Mesangial cell (primary cell): Measurements from ENCODE around the gene TADA2B. TPM values are rescaled to one million over a fixed set of nuclear protein-coding genes. Genes with fewer than 3 reads are reported as not detected.

Experiments used
- total RNA-seq: library from RNA; depleted of rRNA; stranded (reverse); fragments of >200 nt; gene quantifications from 2 replicates; pipeline ENCODE4 v1.2.3, GENCODE V29; 2015

Gene TADA2B, protein sequence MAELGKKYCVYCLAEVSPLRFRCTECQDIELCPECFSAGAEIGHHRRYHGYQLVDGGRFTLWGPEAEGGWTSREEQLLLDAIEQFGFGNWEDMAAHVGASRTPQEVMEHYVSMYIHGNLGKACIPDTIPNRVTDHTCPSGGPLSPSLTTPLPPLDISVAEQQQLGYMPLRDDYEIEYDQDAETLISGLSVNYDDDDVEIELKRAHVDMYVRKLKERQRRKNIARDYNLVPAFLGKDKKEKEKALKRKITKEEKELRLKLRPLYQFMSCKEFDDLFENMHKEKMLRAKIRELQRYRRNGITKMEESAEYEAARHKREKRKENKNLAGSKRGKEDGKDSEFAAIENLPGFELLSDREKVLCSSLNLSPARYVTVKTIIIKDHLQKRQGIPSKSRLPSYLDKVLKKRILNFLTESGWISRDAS
- total RNA-seq, result 12.2 and 17.7 TPM in 2 replicates

DNA sequence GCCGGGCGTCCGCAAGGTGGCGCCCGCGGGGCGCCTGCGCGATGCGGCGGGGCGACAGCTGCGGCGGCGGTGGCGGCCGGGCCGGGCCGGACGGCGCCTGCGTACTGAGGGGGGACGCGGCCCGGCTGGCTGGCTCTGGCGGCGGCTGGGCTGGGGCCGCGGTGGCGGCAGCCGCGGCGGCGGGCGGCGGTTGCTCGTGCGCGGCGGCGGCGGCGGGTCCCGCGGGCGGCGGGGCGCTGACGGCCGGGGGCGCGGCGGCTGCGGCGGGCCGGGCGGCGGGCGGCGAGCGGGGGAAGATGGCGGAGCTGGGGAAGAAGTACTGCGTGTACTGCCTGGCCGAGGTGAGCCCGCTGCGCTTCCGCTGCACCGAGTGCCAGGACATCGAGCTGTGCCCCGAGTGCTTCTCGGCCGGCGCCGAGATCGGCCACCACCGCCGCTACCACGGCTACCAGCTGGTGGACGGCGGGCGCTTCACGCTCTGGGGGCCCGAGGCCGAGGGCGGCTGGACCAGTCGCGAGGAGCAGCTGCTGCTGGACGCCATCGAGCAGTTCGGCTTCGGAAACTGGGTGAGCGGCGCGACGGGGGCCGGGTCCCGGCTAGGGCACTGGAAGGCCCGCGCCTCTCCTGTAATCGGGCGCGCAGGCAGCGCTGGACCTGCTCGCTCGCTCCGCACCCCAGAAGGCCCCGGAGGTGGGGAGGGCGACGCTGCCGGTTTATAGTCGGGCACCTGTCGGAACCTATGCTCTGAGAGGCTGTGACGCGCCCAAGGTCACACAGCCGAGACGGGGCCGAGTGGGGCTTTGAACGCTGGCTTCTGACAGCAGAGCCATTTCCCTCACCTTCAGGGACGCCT is at the start of gene TADA2B:
TSS of gene TADA2B (plus strand) at position 89 of the 853 bp plus-strand sequence. CDS start at position 297, 208 bp downstream.

DNA sequence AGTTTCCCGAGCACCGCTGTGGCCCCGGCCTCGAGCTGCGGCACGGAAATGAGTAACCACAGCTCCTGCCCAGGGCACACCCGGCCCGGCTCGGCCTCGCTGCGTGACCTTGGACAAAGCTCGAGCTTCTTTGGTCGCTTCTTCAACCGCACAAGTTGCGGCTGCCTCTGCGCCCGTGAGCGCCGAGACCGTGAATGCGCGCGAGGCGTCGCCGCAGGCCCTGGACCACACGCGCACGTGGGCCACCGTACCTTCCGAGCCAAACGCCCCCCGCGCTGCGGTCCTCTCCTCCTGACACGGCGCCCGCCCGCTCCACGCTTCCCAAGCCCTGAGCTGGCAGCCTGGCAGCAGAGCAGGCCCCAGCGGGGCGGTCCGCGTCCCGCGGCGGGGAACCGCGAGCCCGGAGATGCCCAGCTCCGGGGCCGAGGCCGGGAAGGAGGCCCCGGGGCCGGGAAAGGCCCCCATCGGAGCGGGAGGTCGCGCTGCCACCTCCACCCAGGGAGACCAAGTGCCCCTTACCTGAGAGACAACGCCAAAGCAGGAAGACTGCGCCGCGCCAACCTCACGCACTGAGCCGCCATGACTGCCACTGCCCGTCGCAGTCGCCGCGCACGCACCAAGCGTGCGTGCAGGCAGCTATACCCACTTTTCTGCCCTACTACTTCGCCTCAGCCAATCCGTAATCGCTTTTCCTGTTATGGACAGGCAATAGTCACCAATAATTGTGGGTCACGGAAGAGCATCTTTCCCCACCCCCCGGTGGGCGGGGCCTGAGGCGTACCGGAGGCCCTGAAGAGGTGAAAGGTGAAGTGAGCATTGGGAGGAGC is 24.5 kb downstream of the TADA2B start, which contains the start of gene GRPEL1:
TSS of gene GRPEL1 (minus strand) at position 613 of the 827 bp plus-strand sequence. CDS start at position 581, 32 bp downstream.

Other genes starting within 250 kb of the TADA2B start
- gene TBC1D14, start 133.5 kb upstream of the TADA2B start, total RNA-seq, result 30.8 and 41.3 TPM in 2 replicates
- gene GRPEL1, start 24.7 kb downstream of the TADA2B start, total RNA-seq, result 9.6 and 20.9 TPM in 2 replicates
- gene SORCS2, start 149.2 kb downstream of the TADA2B start, total RNA-seq, result 0.65 and 1.3 TPM in 2 replicates